NOMO-1 treated with dmso at 0.1 percent for 144 hours (cell line): ENCODE measurements around the gene SLC9A7.

Source experiments
- DNase-seq: peaks from one replicate; lab custom pipeline; 2025; ENCODE audit not compliant: unreplicated experiment; lab: John Stamatoyannopoulos, UW

SLC9A7 gene

DNA sequence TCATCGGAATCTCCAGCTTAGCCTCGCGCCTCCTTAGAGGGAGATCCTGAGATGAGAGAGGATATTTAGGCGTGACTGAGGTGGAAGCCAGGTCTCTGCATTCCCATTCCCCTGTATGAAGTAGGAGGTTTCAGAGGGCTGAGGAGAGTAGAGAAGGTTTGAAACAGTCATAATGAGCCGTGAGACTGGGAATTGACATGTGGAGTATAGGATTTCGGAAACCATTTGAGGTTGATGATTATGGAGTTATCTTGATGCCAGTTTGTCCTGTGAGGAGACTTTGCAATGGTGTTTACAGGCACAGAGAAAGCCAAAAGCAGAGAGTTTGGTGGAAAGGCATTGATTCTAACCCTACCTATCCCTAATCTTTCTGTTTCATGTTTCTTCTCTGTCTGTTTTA, 183.3 kb downstream of the SLC9A7 start:
- DNase-seq: no peak

DNA sequence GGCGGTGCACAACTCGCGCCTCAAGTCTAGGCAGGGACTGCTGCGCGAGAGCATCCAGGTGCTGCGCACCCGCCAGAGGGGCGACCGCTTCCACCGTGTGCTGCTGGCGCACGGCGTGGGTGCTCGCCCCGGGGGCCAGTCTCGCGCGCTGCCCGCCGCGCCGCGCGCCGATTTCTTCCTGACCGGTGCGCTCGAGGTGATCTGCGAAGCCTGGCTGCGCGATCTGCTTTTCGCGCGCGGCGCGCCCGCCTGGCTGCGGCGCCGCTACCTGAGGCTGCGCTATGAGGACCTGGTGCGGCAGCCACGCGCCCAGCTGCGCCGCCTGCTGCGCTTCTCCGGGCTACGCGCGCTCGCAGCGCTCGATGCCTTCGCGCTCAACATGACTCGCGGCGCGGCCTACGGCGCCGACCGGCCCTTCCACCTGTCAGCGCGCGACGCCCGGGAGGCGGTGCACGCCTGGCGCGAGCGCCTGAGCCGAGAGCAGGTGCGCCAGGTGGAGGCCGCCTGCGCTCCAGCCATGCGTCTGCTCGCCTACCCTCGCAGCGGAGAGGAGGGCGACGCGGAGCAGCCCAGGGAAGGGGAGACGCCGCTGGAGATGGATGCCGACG, 184.0 kb downstream of the SLC9A7 start:
- DNase-seq: no peak

DNA sequence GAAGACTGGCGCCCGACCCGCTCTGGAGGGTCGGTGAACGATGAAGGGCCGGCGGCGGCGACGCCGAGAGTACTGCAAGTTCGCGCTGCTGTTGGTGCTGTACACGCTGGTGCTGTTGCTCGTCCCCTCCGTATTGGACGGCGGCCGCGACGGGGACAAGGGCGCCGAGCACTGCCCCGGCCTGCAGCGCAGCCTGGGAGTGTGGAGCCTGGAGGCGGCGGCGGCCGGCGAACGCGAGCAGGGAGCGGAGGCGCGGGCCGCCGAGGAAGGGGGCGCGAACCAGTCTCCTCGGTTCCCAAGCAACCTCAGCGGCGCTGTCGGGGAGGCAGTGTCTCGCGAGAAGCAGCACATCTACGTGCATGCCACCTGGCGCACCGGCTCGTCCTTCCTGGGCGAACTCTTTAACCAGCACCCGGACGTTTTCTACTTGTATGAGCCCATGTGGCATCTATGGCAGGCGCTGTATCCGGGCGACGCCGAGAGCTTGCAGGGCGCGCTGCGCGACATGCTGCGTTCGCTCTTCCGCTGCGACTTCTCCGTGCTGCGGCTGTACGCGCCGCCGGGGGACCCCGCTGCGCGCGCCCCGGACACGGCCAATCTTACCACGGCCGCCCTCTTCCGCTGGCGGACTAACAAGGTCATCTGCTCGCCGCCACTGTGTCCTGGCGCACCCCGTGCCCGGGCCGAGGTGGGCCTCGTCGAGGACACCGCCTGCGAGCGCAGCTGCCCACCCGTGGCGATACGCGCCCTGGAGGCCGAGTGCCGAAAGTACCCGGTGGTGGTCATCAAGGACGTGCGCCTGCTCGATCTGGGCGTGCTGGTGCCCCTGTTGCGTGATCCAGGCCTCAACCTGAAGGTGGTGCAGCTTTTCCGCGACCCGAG, 184.8 kb downstream of the SLC9A7 start:
- DNase-seq: no peak

DNA sequence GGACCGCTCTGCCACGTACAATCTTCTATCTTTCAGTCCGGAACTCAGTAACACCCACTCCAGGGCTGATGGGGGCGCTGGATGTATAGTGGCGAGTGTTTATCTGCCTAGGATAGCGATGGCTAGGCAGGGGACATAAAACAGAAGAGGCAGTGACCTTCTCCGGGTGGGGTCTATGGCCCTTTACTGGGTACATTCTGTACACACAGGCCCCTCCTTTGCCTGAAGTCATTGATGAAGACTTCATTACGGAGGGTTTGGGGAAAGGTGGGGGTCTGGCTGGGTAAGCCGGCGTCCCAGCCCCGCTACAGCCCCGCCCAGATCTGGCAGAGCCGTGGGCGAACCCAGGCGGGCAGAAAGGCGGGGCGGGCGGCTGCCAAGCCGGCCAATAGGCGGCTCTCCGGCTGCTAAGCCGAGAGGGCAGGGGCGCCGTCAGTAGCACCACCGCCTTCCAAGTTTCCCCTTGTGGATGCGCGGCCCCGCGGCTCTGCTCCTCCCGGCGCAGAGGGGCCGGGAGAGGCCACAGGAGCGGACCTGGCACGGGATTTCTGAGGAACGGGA, 185.5 kb downstream of the SLC9A7 start, which contains the start of gene CHST7:
Gene CHST7 (plus strand): TSS at position 435 of the 561 bp plus-strand sequence. CDS start 167 bp downstream, outside the sequence.
- DNase-seq: peak; percentile 29

DNA sequence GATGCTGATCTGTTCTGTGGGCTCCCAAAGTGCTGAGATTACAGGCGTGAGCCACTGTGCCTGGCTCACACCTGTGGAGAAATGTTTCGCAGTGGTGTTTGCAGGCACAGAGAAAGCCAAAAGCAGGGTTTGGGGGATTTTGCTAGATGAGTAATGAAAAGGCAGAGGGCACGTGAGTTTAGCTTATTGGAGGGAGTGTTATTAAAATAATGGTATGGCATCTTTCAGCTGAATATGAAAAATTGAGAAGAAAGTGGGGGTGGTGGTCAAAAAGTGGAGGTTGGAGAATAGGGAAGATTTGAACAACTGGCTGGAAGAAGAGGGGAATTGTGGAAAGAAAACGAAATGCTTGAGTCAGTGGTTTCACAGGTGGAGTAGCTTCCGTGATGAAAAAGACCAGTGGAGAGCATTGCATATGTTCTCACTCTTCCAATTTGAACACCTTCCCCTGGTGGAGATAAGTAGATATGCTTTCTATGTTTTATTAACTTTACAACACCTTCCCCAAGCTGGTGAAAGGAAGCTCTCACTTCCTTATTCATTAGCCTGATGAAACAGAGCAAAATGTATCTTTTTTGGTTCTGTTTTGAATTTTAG, 186.5 kb downstream of the SLC9A7 start:
- no peak for DNase-seq

DNA sequence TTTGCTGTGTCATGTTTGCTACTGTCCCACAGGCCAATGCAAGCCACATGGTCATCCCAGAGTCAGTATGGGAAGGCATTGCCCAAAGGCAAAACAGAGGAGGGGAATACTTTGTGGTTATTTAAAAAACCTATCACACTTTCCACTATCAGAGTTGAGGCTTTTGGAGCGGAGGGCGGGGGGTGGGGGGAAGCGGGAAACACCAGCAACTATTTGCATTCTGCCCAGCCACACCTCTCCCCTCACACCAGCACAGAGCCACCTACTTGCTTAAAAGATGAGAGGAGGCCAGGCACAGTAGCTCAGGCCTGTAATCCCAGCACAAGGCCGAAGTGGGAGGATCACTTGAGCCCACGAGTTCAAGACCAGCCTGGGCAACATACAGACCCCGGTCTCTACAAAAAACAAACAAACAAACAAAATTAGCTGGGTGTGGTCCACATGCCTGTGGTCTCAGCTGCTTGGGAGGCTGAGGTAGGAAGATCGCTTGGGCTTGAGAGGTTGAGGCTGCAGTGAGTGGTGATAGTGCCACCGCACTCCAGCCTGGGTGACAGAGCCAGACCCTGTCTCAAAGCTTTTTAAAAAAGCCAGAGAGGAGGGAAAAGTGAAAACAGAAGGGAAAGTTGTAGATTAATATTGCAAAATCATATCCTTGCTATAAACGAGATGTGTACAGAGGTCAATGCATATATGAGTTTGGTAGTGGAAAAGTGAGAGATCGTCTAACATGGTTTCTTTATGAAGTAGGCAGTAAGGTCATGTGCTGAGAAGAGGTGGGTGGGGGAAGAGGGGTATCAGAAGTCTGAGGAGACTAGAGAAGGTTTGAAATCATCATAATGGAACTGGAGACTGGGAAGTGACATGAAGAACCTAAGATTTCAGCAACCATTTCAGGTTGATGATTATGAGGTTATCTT, 187.2 kb downstream of the SLC9A7 start:
- no peak for DNase-seq

DNA sequence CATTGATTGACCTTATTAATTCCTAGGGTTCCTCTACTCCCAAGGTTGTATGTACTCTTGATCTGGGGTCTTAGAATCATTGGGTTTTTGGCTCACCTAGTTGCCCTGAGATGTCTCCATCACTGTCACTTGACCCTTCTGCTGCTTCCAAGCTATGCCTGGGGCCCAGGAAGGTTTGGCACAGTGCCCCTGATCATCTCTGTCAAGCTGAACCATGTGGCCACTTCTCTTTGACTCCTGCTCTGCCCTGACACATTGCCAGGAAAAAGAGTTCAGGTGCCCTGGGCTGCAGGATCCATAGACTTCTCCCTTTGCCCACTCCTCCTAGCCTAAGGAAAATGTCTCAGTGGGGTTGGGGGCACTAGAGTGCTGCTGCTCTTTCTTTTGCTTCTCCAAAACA, 189.3 kb downstream of the SLC9A7 start:
- no peak for DNase-seq

DNA sequence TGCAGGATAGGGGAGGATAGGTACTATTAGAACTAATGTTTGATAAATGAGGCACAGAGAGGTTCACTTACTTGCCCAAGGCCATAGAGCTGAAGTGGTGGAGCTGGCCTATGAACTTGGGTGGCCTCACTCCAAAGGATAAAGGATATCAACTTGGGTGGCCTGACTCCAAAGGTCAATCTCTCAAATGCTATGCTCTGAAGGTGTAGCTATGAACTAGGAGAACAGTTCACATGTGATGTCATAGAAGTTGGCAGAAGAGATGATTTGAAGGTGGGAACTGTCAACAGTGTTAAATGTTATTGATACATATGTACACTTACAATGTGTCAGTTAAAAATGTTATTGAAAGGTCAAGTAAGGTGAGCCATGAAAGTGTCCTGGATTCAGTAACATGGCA, 191.5 kb downstream of the SLC9A7 start:
- no peak for DNase-seq

DNA sequence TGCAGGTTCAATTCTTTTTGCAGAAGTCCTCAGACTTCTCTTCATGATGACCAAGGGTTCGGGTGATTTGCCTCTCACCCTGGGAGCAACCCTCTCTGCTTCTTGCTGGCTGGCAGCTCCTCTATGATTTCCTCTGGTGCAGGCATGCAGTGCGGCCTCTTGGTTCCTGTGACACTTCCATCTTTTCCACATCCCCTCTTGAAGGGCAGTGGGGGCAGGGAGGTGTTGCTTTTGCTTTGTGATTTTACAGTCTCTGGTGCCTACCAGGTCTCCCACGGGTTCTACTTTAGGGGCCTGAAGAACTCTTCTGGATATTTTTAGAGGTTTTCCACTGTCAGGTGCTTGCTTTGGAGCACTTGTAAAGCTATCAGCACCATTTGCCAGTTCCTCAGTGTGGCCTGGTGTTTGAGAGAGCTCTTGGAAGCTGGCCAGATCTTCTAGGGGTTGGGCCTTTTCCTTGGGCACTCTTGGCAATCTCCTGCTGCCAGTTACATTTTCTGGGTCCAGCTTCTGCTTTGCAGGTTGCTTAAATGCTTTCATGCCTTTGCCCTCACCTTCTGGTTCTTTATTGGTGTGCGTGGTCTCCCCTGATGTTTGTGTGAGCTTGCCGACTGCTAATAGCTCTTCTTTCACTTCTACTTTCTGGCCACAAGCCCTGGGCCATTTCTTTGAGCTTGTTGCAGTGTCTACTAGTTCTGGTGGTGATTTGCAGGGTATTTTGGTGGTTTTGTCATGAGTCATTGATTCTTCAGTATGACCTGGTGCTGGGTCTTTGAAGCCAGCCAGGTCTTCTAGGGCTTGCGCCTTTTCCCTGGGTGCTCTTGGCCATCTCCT, 196.9 kb downstream of the SLC9A7 start:
- peak; percentile 82 for DNase-seq

DNA sequence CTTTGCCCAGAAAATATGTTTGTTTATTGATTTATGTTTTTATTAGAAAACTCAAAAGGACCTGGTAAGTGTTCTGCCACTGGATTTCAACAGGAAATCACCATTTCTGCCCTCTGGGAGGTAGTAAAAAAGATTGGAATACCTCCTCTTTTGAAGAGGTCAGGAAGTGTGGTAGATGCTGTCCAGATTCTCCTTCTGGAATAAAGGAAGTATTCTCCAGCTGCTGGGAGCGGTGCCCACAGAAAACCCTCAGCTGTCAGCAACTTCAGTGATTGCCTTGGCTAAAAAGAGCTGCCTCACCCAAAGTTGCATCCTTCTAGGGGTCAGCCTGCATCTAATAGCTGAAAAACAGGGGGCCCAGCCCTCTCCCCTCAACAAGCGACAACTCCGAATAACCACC, 199.9 kb downstream of the SLC9A7 start:
- DNase-seq: no peak

DNA sequence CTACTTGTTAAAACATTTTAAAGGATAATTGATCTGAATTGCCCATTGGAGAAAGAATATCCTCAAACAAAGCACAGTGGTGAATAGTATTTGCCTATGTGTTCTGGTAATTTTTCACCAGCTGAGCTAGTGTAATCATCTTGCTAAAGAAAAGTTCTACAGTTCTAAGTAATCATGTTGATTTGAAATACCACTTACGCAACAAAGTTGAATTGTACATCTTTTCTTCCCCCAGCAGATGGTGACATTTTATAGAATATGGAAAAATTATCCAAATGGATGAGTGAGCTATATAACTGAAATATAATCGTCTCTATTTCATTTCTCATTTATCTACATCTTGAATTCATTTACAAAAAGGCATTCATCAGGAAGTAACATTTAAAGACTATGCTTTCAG, 204.0 kb downstream of the SLC9A7 start:
- DNase-seq: no peak

DNA sequence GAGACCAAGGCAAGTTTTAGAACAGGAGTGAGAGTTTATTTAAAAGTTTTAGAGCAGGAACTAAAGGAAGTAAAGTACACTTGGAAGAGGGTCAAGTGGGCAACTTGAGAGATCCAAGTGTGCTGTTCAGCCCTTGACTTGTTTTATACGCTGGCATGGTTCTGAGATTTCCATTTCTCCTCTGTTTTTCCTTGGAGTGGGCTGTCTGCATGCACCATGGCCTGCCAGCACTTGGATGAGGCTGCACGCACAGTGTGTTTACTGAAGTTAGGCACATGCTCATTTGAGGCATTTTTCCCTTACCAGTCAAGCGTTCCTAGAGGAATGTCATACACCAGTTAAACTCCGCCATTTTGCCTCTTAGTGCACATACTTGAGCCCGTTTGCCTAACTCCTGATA, 205.0 kb downstream of the SLC9A7 start:
- DNase-seq: no peak

DNA sequence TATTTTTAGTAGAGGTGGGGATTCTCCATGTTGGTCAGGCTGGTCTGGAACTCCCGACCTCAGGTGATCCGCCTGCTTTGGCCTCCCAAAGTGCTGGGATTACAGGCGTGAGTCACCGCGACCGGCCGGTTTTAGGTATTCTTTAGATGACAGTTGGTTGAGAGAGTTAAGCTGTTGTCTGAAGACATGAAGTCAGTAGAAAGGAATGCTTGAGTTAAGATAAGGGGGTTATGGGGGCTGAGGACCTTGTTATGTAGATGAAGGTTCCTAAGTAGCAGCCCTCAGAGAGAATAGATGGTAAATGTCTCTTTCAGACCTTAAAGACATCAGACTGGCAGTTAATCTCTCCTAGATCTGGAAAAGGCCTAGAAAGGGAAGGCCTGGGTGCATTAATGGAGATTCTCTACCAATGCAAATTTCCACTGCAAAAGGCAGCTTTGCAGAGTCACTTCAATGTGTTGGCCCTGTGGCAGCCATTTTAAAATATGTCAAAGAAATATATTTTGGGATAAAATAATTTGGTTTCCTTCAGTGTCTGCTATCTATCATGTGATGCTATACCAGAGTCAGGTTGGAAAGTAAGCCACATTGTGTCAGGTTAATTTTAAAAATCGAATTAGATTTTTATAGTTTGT, 207.3 kb downstream of the SLC9A7 start:
- DNase-seq: no peak

DNA sequence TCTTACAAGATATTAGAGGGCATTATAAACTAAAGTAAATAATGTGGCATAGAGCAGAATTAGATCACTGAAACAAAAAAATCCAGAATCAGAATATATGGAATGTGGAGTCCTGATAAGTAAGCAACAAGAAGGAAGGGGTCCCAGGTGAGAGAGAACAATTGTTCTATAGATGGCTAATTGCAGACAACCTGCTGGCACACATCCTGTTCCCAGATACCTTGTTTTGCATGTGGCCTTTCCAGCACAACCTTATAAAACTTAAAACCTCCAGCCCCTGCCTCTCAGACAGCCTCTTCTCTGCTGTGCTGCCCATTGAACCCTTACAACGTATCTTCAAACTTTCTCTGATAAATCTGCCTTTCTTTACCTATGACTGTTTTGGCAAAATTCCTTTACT, 209.0 kb downstream of the SLC9A7 start:
- DNase-seq: no peak
